GM23338 (cell line): ENCODE results near the gene CD63.

Experiments
- CREB1 ChIP-seq: fragments of 250-450 bp; sonication (Bioruptor Pico); IDR thresholded peaks from 2 replicates; pipeline ENCODE4 v1.5.0; 2020; ENCODE audit warnings: low read depth, mild to moderate bottlenecking, moderate library complexity
- EZH2 ChIP-seq: fragments of 200-600 bp; sonication (generic); IDR thresholded peaks from one replicate; pipeline ENCODE4 v1.8.0; 2017; ENCODE audit warnings: antibody characterized with exemption, mild to moderate bottlenecking, low read depth; ENCODE audit not compliant: unreplicated experiment
- EZH2phosphoT487 ChIP-seq: fragments of 200-600 bp; sonication (generic); IDR thresholded peaks from one replicate; pipeline ENCODE4 v1.8.1; 2018; ENCODE audit warnings: antibody characterized with exemption; ENCODE audit not compliant: unreplicated experiment
- JUNB ChIP-seq: IDR thresholded peaks from one replicate; pipeline ENCODE4 v1.6.1; 2016; ENCODE audit warnings: antibody characterized with exemption; ENCODE audit not compliant: unreplicated experiment
- NANOG ChIP-seq: IDR thresholded peaks from 2 replicates; pipeline ENCODE4 v1.6.1; 2016; ENCODE audit warnings: antibody characterized with exemption, borderline replicate concordance
- POLR2AphosphoS5 ChIP-seq: IDR thresholded peaks from 2 replicates; pipeline ENCODE4 v1.6.1; 2016; ENCODE audit warnings: antibody characterized with exemption, low read depth
- ZNF331 ChIP-seq: fragments of 250-450 bp; sonication (Bioruptor Pico); IDR thresholded peaks from 2 replicates; pipeline ENCODE4 v1.5.0; 2020; ENCODE audit warnings: low read depth, mild to moderate bottlenecking, moderate library complexity
- TF ChIP-seq, protein P1 (sequence below), 2 experiments: fragments of 200-600 bp in 1 of 2; sonication (generic) in 1 of 2; conservative IDR thresholded peaks; 2 replicates each; pipeline versions ENCODE4 v1.5.1 to v1.6.1; 2016 to 2017; ENCODE audit warnings: antibody characterized with exemption in 2 of 2, low read depth in 2 of 2, mild to moderate bottlenecking in 2 of 2, moderate library complexity in 1 of 2
- TF ChIP-seq, protein P2 (sequence below): IDR thresholded peaks from one replicate; pipeline ENCODE4 v1.6.1; 2018; ENCODE audit warnings: antibody characterized with exemption; ENCODE audit not compliant: unreplicated experiment

DNA sequence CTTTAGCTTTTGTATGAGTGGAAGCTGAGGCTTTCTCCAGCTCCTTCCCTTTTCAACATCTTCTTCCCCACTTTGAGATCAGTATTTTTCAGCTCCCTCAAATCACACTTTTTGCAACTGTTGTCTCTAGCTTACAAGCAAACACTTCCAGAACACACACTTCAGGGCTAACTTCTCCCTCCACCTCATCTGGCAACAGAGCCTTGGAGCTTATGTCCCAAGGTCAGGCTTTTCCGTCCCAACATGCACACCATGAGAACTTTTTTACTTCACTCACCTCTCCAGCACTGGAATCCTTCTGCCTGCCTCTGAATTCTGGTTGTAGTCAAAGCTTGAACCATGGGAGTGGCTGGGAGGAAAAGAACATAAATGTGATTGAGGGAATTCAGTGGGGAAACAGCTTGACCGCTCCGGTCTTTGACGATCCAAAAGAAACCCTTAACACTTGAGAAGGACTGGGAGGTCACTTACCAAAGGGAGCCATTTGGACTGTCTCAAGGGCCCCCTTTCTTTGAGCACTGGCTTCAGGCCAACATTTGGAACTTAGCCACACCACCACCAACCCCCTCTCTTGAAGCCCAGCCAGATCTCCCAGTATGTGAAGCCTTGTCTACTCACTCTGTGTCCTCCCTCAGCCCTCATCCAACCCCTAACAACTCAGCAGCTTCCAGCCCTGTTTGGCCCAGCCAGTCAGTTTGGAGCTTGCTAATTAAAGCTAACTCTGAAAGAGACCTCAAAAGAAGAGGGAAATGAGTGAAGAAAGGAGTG, 16.8 kb downstream of the CD63 start:
- TF ChIP-seq, protein P1, sequence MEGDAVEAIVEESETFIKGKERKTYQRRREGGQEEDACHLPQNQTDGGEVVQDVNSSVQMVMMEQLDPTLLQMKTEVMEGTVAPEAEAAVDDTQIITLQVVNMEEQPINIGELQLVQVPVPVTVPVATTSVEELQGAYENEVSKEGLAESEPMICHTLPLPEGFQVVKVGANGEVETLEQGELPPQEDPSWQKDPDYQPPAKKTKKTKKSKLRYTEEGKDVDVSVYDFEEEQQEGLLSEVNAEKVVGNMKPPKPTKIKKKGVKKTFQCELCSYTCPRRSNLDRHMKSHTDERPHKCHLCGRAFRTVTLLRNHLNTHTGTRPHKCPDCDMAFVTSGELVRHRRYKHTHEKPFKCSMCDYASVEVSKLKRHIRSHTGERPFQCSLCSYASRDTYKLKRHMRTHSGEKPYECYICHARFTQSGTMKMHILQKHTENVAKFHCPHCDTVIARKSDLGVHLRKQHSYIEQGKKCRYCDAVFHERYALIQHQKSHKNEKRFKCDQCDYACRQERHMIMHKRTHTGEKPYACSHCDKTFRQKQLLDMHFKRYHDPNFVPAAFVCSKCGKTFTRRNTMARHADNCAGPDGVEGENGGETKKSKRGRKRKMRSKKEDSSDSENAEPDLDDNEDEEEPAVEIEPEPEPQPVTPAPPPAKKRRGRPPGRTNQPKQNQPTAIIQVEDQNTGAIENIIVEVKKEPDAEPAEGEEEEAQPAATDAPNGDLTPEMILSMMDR (conservative IDR thresholded peaks at IDR 0.05; ENCODE audit: low read depth in 2 of 2): no peak
- no peak for TF ChIP-seq EZH2phosphoT487
- no peak for TF ChIP-seq POLR2AphosphoS5
- TF ChIP-seq, protein P2, sequence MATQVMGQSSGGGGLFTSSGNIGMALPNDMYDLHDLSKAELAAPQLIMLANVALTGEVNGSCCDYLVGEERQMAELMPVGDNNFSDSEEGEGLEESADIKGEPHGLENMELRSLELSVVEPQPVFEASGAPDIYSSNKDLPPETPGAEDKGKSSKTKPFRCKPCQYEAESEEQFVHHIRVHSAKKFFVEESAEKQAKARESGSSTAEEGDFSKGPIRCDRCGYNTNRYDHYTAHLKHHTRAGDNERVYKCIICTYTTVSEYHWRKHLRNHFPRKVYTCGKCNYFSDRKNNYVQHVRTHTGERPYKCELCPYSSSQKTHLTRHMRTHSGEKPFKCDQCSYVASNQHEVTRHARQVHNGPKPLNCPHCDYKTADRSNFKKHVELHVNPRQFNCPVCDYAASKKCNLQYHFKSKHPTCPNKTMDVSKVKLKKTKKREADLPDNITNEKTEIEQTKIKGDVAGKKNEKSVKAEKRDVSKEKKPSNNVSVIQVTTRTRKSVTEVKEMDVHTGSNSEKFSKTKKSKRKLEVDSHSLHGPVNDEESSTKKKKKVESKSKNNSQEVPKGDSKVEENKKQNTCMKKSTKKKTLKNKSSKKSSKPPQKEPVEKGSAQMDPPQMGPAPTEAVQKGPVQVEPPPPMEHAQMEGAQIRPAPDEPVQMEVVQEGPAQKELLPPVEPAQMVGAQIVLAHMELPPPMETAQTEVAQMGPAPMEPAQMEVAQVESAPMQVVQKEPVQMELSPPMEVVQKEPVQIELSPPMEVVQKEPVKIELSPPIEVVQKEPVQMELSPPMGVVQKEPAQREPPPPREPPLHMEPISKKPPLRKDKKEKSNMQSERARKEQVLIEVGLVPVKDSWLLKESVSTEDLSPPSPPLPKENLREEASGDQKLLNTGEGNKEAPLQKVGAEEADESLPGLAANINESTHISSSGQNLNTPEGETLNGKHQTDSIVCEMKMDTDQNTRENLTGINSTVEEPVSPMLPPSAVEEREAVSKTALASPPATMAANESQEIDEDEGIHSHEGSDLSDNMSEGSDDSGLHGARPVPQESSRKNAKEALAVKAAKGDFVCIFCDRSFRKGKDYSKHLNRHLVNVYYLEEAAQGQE: no peak
- no peak for TF ChIP-seq ZNF331 (CRISPR knock-in tag)
- no peak for TF ChIP-seq EZH2
- no peak for TF ChIP-seq JUNB
- TF ChIP-seq CREB1: no peak
- no peak for TF ChIP-seq NANOG
